GM21515 (cell line): Measurements from ENCODE around the gene SLC25A26.

Experiments
- ATAC-seq: cut with Tn5 transposase; IDR thresholded peaks from one replicate; pipeline ENCODE4 v1.9.1; 2021; ENCODE audit not compliant: unreplicated experiment

Gene SLC25A26

DNA sequence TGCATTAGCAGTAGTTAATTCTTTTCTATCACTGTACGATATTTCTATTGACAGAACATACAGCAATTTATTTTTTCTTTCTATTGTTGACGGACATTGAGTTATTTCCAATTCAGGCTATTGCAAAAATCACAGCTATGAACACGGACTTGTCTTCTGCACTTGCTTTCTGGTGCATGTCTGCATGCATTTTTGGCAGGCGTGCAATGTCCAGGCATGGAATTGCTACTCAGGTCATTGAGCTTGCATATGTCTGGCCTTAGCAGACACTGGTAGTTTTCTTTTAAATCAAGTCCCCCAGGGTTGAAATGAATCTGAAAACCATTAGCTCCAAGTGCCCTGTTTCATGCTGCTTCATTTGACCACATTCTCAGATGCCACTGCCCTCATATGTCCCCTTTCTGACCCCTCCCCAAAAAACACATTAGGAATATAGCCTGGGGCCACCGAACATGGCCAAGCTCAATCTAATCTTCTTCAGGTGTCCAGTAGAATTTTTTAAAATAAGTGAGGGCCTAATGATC lies 207.2 kb downstream of the SLC25A26 start:
- ATAC-seq = no peak
